ENCODE measurements around the gene ERO1B.

- TF ChIP-seq POLR2AphosphoS5 (IDR thresholded peaks at IDR 0.05; ENCODE audit: borderline replicate concordance, low read depth, low read length) (no peak), EZH2 (IDR thresholded peaks at IDR 0.05) (no peak), FOXP2 (optimal IDR thresholded peaks at IDR 0.05; ENCODE audit: control extremely low read depth, extremely low read length, insufficient read depth) (no peak)
These were observed 19.6 kb upstream of the ERO1B start for GRCh38 chr1:236301080-236301957.

Measured in SK-N-MC (cell line).